Activated effector memory CD4-positive, alpha-beta T cell treated with Interleukin-2 at 50 U/mL for 16 hours (primary cell): ENCODE measurements around the gene TMEM97.
A peak's percentile ranks its signal among the peaks of the same experiment; 100 is the strongest.
"Not testable (repeated sequence)": the region's sequence is repeated elsewhere in the genome, so short reads cannot be mapped to it uniquely, and the experiment has no call there.

ENCODE experiments used
- DNase-seq: peaks from one replicate; pipeline ENCODE4 v3.0.0-alpha.2; 2020

Gene TMEM97

GRCh38 chr17:28338769-28339212 lies 19.8 kb downstream of the TMEM97 start:
- not testable (repeated sequence) for DNase-seq

- DNase-seq, result no peak
Measured at GRCh38 chr17:28339431-28339830, 20.4 kb downstream of the TMEM97 start.

GRCh38 chr17:28340374-28340773 lies 21.4 kb downstream of the TMEM97 start:
- DNase-seq, result no peak

- no peak for DNase-seq
Measured at GRCh38 chr17:28341516-28341915, 22.5 kb downstream of the TMEM97 start.

- DNase-seq, result no peak
Measured at GRCh38 chr17:28342313-28342712, 23.3 kb downstream of the TMEM97 start.

- no peak for DNase-seq
Measured at GRCh38 chr17:28343491-28343932, 24.5 kb downstream of the TMEM97 start.

GRCh38 chr17:28344011-28344410 lies 25.0 kb downstream of the TMEM97 start:
- no peak for DNase-seq

GRCh38 chr17:28344435-28344901 lies 25.5 kb downstream of the TMEM97 start:
- DNase-seq, result no peak

- no peak for DNase-seq
Measured at GRCh38 chr17:28345419-28346198, 26.6 kb downstream of the TMEM97 start.

- no peak for DNase-seq
Measured at GRCh38 chr17:28346199-28346580, 27.2 kb downstream of the TMEM97 start.

- no peak for DNase-seq
Measured at GRCh38 chr17:28346746-28347246, 27.8 kb downstream of the TMEM97 start.

- DNase-seq, result no peak
Measured at GRCh38 chr17:28347261-28347891, 28.4 kb downstream of the TMEM97 start.

GRCh38 chr17:28348979-28349378 lies 30.0 kb downstream of the TMEM97 start:
- DNase-seq, result no peak

GRCh38 chr17:28350271-28350670 lies 31.3 kb downstream of the TMEM97 start:
- no peak for DNase-seq

GRCh38 chr17:28357061-28357900 lies 38.3 kb downstream of the TMEM97 start, which contains the start of gene POLDIP2:
POLDIP2 (minus strand) TSS chr17:28357527; CDS start chr17:28357448, 79 bp downstream.
- DNase-seq, result peak; percentile 95

- DNase-seq, result no peak
Measured at GRCh38 chr17:28357901-28358197, 38.8 kb downstream of the TMEM97 start.

- DNase-seq, result no peak
Measured at GRCh38 chr17:28363186-28363585, 44.2 kb downstream of the TMEM97 start.

- DNase-seq, result no peak
Measured at GRCh38 chr17:28363776-28364650, 45.0 kb downstream of the TMEM97 start.

- DNase-seq, result no peak
Measured at GRCh38 chr17:28364665-28365363, 45.8 kb downstream of the TMEM97 start, which contains the start of gene SEBOX. SEBOX (minus strand) TSS chr17:28365199; CDS start chr17:28365151, 48 bp downstream.

GRCh38 chr17:28365487-28365886 lies 46.5 kb downstream of the TMEM97 start:
- DNase-seq, result no peak

- DNase-seq, result no peak
Measured at GRCh38 chr17:28366605-28367004, 47.6 kb downstream of the TMEM97 start.
